Mesendoderm (in vitro differentiated cells): Measurements from ENCODE around the gene CD7.

Experiments
- DNase-seq: peaks from one replicate; pipeline ENCODE4 v3.0.0; 2013
- H2AK5ac ChIP-seq: 2 replicates; pipeline ENCODE4 v1.6.1; 2013; ENCODE audit warnings: low read length, inconsistent platforms
- H2BK120ac ChIP-seq: 2 replicates; pipeline ENCODE4 v1.6.1; 2013; ENCODE audit warnings: low read depth, mild to moderate bottlenecking, low read length, moderate library complexity, mixed read lengths
- H2BK15ac ChIP-seq: replicated peaks from 2 replicates; pipeline ENCODE4 v1.6.1; 2013; ENCODE audit warnings: low read depth, mild to moderate bottlenecking, moderate library complexity
- H2BK5ac ChIP-seq: 2 replicates; pipeline ENCODE4 v1.6.1; 2013; ENCODE audit warnings: low read length, inconsistent platforms
- H3K18ac ChIP-seq: 2 replicates; pipeline ENCODE4 v1.6.1; 2013; ENCODE audit warnings: mild to moderate bottlenecking, low read length, mixed read lengths
- H3K23ac ChIP-seq: one replicate; pipeline ENCODE4 v1.6.1; 2013; ENCODE audit warnings: low read length
- H3K27ac ChIP-seq: 2 replicates; pipeline ENCODE4 v1.5.1; 2013; ENCODE audit warnings: low read depth, mild to moderate bottlenecking, inconsistent platforms, low read length, moderate library complexity
- H3K27me3 ChIP-seq: 2 replicates; pipeline ENCODE4 v1.6.1; 2013; ENCODE audit warnings: low read length, control low read depth, mild to moderate bottlenecking, inconsistent platforms; ENCODE audit not compliant: insufficient read depth, poor library complexity
- H3K36me3 ChIP-seq: 2 replicates; pipeline ENCODE4 v1.6.1; 2013; ENCODE audit warnings: low read length, inconsistent platforms; ENCODE audit not compliant: control insufficient read depth, insufficient read depth
- H3K4ac ChIP-seq: one replicate; pipeline ENCODE4 v1.6.1; 2013; ENCODE audit warnings: low read depth, mild to moderate bottlenecking, low read length, moderate library complexity
- H3K4me1 ChIP-seq: 2 replicates; pipeline ENCODE4 v1.6.1; 2013; ENCODE audit warnings: low read depth, low read length, inconsistent platforms; ENCODE audit not compliant: control insufficient read depth
- H3K4me2 ChIP-seq: 2 replicates; pipeline ENCODE4 v1.6.1; 2013; ENCODE audit warnings: low read length
- H3K4me3 ChIP-seq: 2 replicates; pipeline ENCODE4 v1.5.1; 2013; ENCODE audit warnings: mild to moderate bottlenecking, low read length
- H3K56ac ChIP-seq: one replicate; pipeline ENCODE4 v1.6.1; 2013; ENCODE audit warnings: low read length
- H3K79me1 ChIP-seq: 2 replicates; pipeline ENCODE4 v1.6.1; 2013; ENCODE audit warnings: low read length, inconsistent platforms
- H3K79me2 ChIP-seq: 2 replicates; pipeline ENCODE4 v1.6.1; 2013; ENCODE audit warnings: mild to moderate bottlenecking, low read length; ENCODE audit not compliant: control insufficient read depth, insufficient read depth
- H3K9ac ChIP-seq: 2 replicates; pipeline ENCODE4 v1.6.1; 2013; ENCODE audit warnings: low read length, inconsistent platforms
- H4K5ac ChIP-seq: one replicate; pipeline ENCODE4 v1.6.1; 2013; ENCODE audit warnings: low read length
- H4K8ac ChIP-seq: one replicate; pipeline ENCODE4 v1.6.1; 2013; ENCODE audit warnings: low read depth, mild to moderate bottlenecking, control low read depth, low read length, moderate library complexity
- WGBS: extraction: QIAGEN DNeasy Blood & Tissue Kit; methylation state at CpG from one replicate; pipeline ENCODE4 v1.1.7; 2013; ENCODE audit warnings: low lambda C conversion rate, missing lambda C conversion rate; ENCODE audit not compliant: insufficient coverage; ENCODE audit errors: extremely low coverage; 5-methylcytosine and 5-hydroxymethylcytosine counted together

The CD7 gene

DNA sequence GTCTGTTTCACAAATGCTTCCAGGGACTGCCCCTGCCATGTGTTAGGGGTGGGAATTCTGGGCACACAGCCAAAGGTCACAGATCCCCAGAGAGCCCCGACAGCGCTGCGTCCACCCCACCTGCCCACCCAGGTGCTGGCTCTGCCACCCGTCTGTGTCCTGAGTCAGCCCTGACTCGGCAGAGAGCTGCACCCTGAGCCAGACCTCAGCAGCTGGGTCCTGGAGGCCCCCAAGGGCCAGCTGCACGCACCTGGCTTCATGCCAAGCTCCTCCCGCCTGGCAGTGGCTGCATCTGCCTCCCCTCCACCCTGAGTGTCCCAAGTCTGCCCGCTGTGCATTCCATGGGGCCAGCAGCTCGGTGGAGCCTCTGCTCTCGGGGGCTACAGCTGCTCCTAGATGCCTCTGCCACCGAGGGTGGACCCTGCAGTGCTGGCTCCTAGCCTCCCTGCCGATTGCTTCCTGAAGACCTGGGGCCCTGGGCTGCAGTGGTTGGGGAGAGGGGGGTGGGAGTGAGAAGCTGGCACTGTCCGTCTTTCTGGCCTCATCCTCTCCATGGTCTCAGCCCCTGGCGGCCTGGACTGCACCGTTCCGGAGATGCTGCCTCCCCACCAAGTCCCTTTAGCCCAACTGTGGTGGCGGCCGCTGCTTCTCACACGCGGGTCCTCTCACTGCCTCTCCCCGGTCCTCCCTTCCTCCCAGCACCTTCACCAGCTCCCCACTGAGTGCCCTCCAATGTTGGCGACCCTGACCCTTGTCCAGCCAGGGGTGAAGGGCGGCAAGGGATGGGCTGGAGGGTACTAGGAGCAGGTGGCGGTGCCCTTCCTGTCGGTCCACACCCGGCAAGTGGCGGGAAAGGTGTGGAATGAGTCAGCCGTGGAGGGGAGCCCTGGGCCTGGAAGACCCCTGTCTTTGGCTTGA, 13.2 kb upstream of the CD7 start:
- H3K18ac ChIP-seq: no peak overlapping the region
- H2AK5ac ChIP-seq: no peak overlapping the region
- no peak overlapping the region for H3K9ac ChIP-seq
- no peak for DNase-seq
- H4K8ac ChIP-seq: no peak overlapping the region
- no peak overlapping the region for H3K23ac ChIP-seq
- no peak overlapping the region for H3K27ac ChIP-seq
- WGBS: no CpG with 5 or more reads among the region's 28 CpGs
- H2BK15ac ChIP-seq: no peak overlapping the region
- H3K4ac ChIP-seq: no peak overlapping the region
- no peak overlapping the region for H3K56ac ChIP-seq
- peaks cover 26% of the 10 kb centered on the region for H3K27me3 ChIP-seq
- H4K5ac ChIP-seq: no peak overlapping the region
- H3K79me1 ChIP-seq: no peaks in the 10 kb centered on the region
- H3K36me3 ChIP-seq: no peaks in the 10 kb centered on the region
- H3K4me3 ChIP-seq: no peak overlapping the region
- no peaks in the 10 kb centered on the region for H3K79me2 ChIP-seq
- H2BK120ac ChIP-seq: no peak overlapping the region
- H2BK5ac ChIP-seq: no peak overlapping the region
- H3K4me2 ChIP-seq: no peak overlapping the region
- H3K4me1 ChIP-seq: no peaks in the 10 kb centered on the region

DNA sequence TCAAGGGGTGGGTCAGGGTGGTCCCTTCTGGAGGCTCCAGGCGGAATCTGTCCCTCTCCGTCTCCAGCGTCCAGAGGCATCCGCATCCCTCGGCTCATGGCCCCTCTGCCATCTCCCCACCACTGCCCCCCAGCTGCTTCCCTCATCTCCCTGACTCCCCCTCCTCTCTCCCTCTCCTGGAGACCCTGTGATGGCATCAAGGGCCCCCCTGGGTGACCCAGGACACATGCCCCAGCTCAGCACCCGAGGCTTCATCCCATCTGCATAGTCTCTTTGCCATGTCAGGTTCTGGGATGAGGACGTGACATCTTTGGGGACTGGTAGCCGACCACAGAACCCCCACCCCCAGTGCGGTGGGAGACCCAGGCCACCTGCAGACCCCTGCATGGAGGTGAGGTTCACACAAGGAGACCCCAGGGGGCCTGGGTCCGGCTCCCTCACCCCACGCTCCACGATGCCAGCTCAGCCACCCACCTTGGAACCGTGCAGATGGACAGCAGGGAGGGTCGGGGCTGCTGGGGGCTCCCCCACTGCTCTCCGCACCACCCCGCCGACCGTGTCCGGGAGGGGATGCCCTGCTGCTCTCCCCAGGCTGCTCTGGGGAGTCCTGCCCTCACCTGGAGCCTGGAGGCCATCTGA, 12.4 kb upstream of the CD7 start:
- H3K56ac ChIP-seq: no peak overlapping the region

DNA sequence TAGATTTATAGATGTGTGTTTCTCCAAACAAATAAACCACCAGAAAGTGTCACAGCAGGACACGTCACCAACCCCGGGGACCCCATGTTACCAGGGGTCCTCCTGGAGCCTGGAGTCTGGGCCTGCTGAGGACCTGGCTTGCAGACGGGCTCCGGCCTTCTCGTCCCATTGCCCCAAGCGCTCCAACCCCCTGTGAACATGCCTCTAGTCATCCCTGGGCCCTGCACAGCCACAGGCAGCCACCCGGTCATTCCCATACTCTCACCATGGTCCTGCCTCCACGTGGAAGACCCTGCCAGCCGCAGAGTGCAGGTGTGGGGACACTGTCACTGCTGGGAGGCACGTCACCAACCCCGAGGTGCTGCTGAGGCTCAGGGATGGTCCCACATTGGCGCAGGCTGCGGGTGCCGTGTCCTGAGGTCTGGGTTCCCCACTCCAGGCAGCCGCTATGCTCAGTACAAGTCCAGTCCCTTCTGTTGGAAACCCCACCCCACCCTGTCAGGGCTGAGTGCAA, 11.6 kb upstream of the CD7 start:
- no peak overlapping the region for H3K9ac ChIP-seq
- H3K4me1 ChIP-seq: no peaks in the 10 kb centered on the region
- H3K23ac ChIP-seq: no peak overlapping the region
- H3K4me2 ChIP-seq: no peak overlapping the region
- peaks cover 13% of the 10 kb centered on the region for H3K27me3 ChIP-seq
- no peak overlapping the region for H3K4me3 ChIP-seq
- no peak overlapping the region for H3K18ac ChIP-seq
- H3K79me1 ChIP-seq: no peaks in the 10 kb centered on the region
- H4K5ac ChIP-seq: no peak overlapping the region
- H4K8ac ChIP-seq: no peak overlapping the region
- no CpG with 5 or more reads among the region's 15 CpGs for WGBS
- no peak overlapping the region for H2BK5ac ChIP-seq
- H2BK120ac ChIP-seq: no peak overlapping the region
- no peak overlapping the region for H2BK15ac ChIP-seq
- H3K27ac ChIP-seq: no peak overlapping the region
- no peak for DNase-seq
- H2AK5ac ChIP-seq: no peak overlapping the region
- H3K36me3 ChIP-seq: no peaks in the 10 kb centered on the region
- H3K56ac ChIP-seq: no peak overlapping the region
- H3K79me2 ChIP-seq: no peaks in the 10 kb centered on the region
- H3K4ac ChIP-seq: no peak overlapping the region

More for the DNA sequence above, 12.4 kb upstream of the CD7 start:
- no peaks in the 10 kb centered on the region for H3K36me3 ChIP-seq
- H3K27me3 ChIP-seq: peaks cover 20% of the 10 kb centered on the region
- H3K4me3 ChIP-seq: no peak overlapping the region
- H2BK120ac ChIP-seq: no peak overlapping the region
- no peak overlapping the region for H4K5ac ChIP-seq
- DNase-seq: no peak
- WGBS: no CpG with 5 or more reads among the region's 19 CpGs
- H3K79me2 ChIP-seq: no peaks in the 10 kb centered on the region
- H4K8ac ChIP-seq: no peak overlapping the region
- H2BK15ac ChIP-seq: no peak overlapping the region
- no peak overlapping the region for H3K18ac ChIP-seq
- H3K4ac ChIP-seq: no peak overlapping the region
- no peak overlapping the region for H3K4me2 ChIP-seq
- no peak overlapping the region for H3K9ac ChIP-seq
- no peak overlapping the region for H2AK5ac ChIP-seq
- H3K79me1 ChIP-seq: no peaks in the 10 kb centered on the region
- no peak overlapping the region for H3K23ac ChIP-seq
- H3K27ac ChIP-seq: no peak overlapping the region
- no peaks in the 10 kb centered on the region for H3K4me1 ChIP-seq
- no peak overlapping the region for H2BK5ac ChIP-seq

DNA sequence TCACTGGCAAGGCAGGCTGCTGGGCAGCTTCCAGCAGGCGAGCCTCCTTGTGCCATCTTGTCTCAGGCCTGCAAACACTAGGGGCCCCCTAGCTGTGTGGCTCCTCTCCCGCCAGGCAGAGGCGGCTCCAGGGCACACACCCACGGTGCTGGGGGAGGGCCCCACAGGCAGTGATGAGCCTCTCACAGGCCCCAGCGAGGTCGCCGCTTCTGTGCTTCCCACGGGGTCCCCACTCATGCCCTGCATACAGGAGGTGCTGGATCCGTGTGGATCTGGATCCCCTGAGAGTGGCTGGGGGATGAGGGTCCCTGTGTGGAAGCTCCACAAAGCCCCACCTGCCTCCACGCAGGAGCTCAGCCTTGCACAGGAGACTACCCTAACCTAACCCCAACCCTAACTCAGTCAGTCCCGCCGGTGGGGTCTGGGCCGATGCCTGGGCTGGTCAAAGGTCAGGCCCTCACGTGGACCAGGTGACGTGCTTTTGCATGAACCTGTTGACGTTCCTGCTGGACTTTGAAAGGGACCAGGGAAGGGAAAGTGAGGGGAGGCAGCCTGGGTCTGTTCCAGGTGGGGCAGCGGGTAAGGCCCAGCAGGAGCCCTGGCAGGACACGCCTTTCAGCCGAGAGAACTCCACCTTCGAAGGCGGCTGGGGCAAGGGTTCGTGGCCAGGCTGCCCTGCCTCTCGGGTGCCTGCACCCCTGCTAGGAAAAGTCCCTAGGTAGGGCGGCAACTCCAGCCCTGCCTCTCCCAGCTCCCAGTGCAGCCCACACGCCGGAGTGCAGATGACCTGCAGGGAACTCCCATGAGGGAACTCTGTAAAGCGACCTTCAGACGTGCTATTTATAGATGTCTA, 11.0 kb upstream of the CD7 start:
- Histone ChIP-seq H2AK5ac (no peak overlapping the region), H3K27me3 (peaks cover 8% of the 10 kb centered on the region), H3K4ac (no peak overlapping the region), H3K18ac (no peak overlapping the region), H3K4me1 (no peaks in the 10 kb centered on the region), H3K36me3 (no peaks in the 10 kb centered on the region), H3K27ac (no peak overlapping the region), H4K5ac (no peak overlapping the region), H2BK120ac (no peak overlapping the region), H3K9ac (no peak overlapping the region), H3K56ac (no peak overlapping the region), H4K8ac (no peak overlapping the region), H3K23ac (no peak overlapping the region), H3K79me1 (no peaks in the 10 kb centered on the region), H3K4me3 (no peak overlapping the region), H2BK5ac (no peak overlapping the region), H2BK15ac (no peak overlapping the region), H3K79me2 (no peaks in the 10 kb centered on the region), H3K4me2 (no peak overlapping the region)
- DNase-seq: no peak
- WGBS: no CpG with 5 or more reads among the region's 28 CpGs

DNA sequence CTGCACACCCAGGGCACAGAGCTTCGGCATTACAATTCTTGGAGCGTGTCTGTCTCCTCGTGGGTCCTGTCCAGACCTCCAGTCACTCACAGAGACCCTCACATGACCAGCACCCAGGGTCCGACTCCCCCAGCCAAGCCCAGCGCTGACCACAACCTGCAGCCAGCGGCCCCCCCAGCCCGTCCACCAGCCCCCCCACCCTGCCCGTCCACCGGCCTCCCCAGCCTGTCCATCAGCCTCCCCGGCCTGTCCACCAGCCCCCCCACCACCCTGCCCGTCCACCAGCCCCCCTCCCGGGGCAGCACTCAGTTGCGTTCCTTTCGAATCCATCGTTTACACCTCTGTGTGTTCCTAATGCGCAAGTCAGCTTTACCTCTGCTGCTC, 10.3 kb upstream of the CD7 start:
- no peak overlapping the region for H3K18ac ChIP-seq
- H3K79me2 ChIP-seq: no peaks in the 10 kb centered on the region
- no peak overlapping the region for H3K23ac ChIP-seq
- H3K27me3 ChIP-seq: peaks cover 3% of the 10 kb centered on the region
- H3K4me1 ChIP-seq: no peaks in the 10 kb centered on the region
- H3K4me3 ChIP-seq: no peak overlapping the region
- H2AK5ac ChIP-seq: no peak overlapping the region
- no peak overlapping the region for H3K9ac ChIP-seq
- H2BK120ac ChIP-seq: no peak overlapping the region
- WGBS: no CpG with 5 or more reads among the region's 16 CpGs
- H3K56ac ChIP-seq: no peak overlapping the region
- H3K27ac ChIP-seq: no peak overlapping the region
- no peak overlapping the region for H2BK15ac ChIP-seq
- no peak for DNase-seq
- no peaks in the 10 kb centered on the region for H3K79me1 ChIP-seq
- no peak overlapping the region for H4K8ac ChIP-seq
- H3K4me2 ChIP-seq: no peak overlapping the region
- H3K4ac ChIP-seq: no peak overlapping the region
- no peaks in the 10 kb centered on the region for H3K36me3 ChIP-seq
- H2BK5ac ChIP-seq: no peak overlapping the region
- no peak overlapping the region for H4K5ac ChIP-seq
